Activated CD8-positive, alpha-beta memory T cell treated with anti-CD3 and anti-CD28 coated beads for 36 hours (primary cell): ENCODE data around the gene SMIM8. TPM values are rescaled to one million over a fixed set of nuclear protein-coding genes. Genes with fewer than 3 reads are reported as not detected.
"Not testable (repeated sequence)": the region's sequence is repeated elsewhere in the genome, so short reads cannot be mapped to it uniquely, and the experiment has no call there.

Experiments
- CTCF ChIA-PET: fragments of 350-600 bp; sonication (Branson Sonifier 250); formaldehyde crosslinking; loops from one replicate; lab custom pipeline; 2021; ENCODE audit warnings: antibody characterized with exemption; lab: Charles Lee
- POLR2A ChIA-PET: fragments of 350-600 bp; sonication (Branson Sonifier 250); formaldehyde crosslinking; loops from one replicate; lab custom pipeline; 2021; ENCODE audit warnings: antibody characterized with exemption; lab: Charles Lee
- total RNA-seq, 2 experiments: library from RNA; stranded (reverse); gene quantifications; one replicate each; pipeline ENCODE4 v1.2.3, GENCODE V29; 2021

SMIM8 gene
- total RNA-seq, result 10 to 100 TPM in 1 of 2 experiments, 1 to 10 TPM in 1; 9.9 to 10.2 TPM

- CTCF ChIA-PET, result interaction anchor here (0.7 to 1.4 kb wide), 3 partner anchors 10 to 182 kb away, joined by 3 read pairs; no protein-coding TSS in a partner anchor
- POLR2A ChIA-PET, result no interaction called here
Measured at GRCh38 chr6:87322304-87323212, at the start of gene SMIM8. SMIM8 (plus strand) TSS chr6:87322588; CDS start chr6:87337032, 14,444 bp downstream.

DNA sequence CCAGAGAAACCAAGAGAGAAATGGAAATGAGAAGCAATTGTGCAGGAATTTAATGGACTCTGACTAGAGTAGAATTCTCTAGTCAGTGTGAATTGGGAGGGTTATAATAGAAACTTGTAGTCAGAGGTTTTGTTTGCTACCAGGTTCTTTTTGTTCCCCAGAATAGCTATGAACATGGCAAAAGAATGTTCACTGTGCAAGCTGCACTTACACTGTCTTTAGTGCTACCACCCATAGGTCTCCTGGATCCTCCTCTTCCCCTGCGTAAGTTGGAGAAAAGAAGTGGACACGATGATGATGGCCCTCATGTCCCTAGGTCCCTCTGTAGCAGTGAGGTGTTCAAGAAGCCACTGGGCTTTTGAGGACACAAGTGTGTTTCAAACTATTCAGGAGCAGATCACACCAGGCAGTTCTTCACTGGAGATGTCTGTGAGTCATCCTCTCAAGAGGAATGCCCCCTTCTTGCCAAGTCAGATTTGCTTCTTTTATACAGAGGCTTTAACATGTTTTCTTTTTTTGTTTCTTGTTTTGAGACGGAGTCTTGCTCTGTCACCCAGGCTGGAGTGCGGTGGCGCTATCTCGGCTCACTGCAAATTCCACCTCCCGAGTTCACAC, 47.6 kb upstream of the SMIM8 start:
- CTCF ChIA-PET, result no interaction called here

DNA sequence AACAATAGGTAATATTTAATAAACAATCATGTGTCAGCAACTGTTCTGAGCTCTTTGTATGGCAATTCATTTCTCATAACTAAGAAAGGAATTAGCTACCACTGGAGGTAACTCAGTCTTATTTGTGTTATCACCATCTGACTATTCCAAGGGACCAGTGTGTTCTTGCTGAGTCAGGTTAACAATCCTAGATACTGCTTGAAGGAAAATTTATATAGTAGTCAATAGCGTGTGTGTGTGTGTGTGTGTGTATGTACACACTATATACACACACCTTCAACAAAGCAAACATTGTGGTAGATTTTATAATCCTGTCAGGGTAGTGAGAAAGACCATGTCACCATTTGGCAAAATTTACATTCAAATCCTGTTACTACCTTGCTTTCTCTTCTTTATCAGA, 45.8 kb upstream of the SMIM8 start:
- POLR2A ChIA-PET, result no interaction called here
- CTCF ChIA-PET, result no interaction called here

More for the DNA sequence above, 47.6 kb upstream of the SMIM8 start:
- POLR2A ChIA-PET, result no interaction called here

DNA sequence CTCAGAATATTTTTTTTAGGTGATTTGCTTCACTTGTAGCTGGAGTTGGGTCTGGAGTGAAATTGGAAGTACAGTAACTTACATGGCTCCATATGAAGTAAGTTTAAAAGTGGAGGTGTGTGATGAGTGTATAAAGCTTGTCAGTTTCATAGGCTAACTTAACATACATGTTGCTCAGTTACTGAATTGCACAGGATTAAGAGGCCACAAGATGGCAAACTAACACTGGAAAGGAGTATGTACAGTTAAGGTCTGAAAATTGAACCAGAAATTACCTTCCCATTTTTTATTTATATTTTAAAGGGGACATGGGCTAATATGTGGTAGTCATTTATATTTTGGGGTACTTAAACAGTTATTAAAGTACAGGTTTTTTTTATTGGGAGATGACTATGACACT, 45.3 kb upstream of the SMIM8 start:
- ChIA-PET CTCF (no interaction called here), POLR2A (no interaction called here)

DNA sequence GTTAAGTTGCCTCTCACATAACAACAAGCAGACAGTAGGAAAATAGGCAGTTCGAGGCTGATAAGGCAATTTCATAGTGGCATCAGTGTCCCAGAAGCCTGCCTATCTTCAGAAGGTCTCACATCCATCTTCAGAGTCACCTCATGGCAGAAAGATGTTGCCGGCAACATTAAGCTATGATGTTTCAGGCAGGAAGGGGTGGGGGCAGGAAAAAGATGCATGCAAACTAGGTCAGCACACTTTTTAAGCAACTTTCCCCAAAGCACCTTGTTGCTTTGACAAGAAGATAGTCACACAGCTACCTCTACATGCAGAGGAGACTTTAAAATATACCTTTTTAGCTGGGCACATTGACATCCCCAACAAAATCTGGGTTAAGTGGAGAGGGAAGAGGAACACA, 43.2 kb upstream of the SMIM8 start:
- ChIA-PET POLR2A (interaction anchor here (0.5 kb wide), 1 partner anchor 411 kb away, joined by 3 read pairs; no protein-coding TSS in a partner anchor), CTCF (no interaction called here)

DNA sequence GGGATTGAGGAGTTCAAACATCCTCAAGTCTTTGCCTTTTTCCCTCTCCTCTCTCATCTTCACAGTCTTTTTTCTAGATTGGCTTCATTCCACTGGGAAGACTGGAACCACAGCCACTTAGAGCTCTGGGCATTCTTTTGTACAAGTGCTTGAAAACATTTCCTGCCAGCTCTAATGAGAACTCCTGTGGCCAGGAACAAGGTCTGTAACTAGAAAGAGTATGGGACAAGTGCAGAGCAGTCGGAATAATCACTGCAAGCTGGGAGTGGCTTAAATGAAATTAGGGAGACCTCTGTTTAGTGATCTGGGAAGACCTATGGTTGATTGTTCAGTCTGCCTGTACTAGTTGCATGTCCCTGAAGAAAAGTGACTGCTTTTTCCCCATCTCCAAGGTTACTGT, 41.0 kb upstream of the SMIM8 start:
- CTCF ChIA-PET, result no interaction called here
- POLR2A ChIA-PET, result no interaction called here

DNA sequence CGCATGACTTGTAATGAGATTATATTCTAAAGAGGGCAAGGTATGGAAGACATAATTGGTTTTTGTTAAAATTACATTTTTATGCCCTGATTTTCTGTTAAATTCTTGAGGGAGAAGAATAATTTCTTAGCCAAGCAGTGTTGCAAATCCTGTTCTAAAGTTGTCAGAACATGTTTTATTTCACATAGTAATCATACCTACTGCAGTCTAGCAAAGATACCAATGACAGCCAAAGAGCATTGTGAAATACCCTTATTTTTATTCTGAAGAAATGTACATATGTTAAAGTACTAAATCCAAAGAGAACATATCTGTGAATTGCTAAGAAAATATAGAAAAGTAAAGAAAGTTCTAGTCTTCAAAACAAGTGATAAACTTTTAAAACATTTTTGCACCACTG, 39.6 kb upstream of the SMIM8 start:
- CTCF ChIA-PET, result no interaction called here
- POLR2A ChIA-PET, result no interaction called here

- ChIA-PET POLR2A (no interaction called here), CTCF (no interaction called here)
Measured at GRCh38 chr6:87283461-87283860, 38.9 kb upstream of the SMIM8 start.

- ChIA-PET POLR2A (no interaction called here), CTCF (no interaction called here)
Measured at GRCh38 chr6:87287251-87287650, 35.1 kb upstream of the SMIM8 start.

GRCh38 chr6:87289571-87289970, 32.8 kb upstream of the SMIM8 start:
- CTCF ChIA-PET, result interaction anchor here (0.6 kb wide), 1 partner anchor 136 kb away, joined by 3 read pairs; no protein-coding TSS in a partner anchor
- POLR2A ChIA-PET, result no interaction called here

- POLR2A ChIA-PET, result no interaction called here
- CTCF ChIA-PET, result no interaction called here
Measured at GRCh38 chr6:87291883-87292282, 30.5 kb upstream of the SMIM8 start.

DNA sequence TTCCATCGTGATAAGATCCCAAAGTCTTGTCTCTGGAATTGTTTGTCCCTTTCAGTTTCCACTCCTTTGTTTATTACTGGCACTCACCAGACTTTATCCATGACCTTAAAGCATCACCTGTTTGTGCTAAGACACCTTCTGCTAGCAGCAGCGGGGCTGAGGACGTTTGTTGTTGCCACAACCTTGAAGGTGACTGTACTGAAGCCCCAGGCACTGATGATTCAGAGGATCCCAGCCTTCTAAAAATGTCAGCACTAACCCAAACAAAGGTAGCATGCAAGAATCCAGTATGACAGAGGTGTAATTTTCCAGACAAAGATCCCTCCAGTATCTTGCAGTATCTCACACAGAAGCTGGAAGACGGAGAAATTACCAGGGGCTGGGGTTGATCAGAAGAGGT, 28.9 kb upstream of the SMIM8 start:
- ChIA-PET CTCF (no interaction called here), POLR2A (no interaction called here)

- ChIA-PET POLR2A (no interaction called here), CTCF (no interaction called here)
Measured at GRCh38 chr6:87297119-87297518, 25.3 kb upstream of the SMIM8 start.

GRCh38 chr6:87301277-87301676, 21.1 kb upstream of the SMIM8 start:
- CTCF ChIA-PET, result not testable (repeated sequence)
- POLR2A ChIA-PET, result interaction anchor here (0.6 kb wide), 1 partner anchor 18 kb away, joined by 4 read pairs; no protein-coding TSS in a partner anchor

- ChIA-PET POLR2A (no interaction called here), CTCF (no interaction called here)
Measured at GRCh38 chr6:87308970-87309369, 13.4 kb upstream of the SMIM8 start.

GRCh38 chr6:87312860-87313259, 9.5 kb upstream of the SMIM8 start:
- CTCF ChIA-PET, result interaction anchor here (1.4 kb wide), 1 partner anchor 9 kb away, joined by 3 read pairs; no protein-coding TSS in a partner anchor
- POLR2A ChIA-PET, result no interaction called here

DNA sequence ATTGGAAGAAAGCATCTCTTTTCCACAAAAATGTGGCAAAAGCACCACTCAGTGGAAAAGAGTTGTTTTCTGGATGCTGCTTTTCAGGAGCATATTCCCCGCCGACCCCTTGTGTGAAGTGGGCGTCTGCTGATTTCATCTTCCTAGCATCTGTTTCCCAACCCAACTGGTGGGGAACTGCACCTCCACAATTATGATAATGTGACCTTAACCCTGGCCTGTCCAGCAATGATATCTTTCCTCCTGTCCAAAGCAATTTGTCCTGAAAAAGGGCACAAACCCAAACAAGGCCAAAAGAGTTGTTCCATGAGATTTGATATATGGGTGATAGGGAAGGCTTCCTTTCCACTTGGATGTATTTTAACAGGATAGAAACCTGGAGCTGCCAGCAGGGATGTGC, 7.3 kb upstream of the SMIM8 start:
- POLR2A ChIA-PET, result no interaction called here
- CTCF ChIA-PET, result no interaction called here

- CTCF ChIA-PET, result interaction anchor here (0.6 kb wide), 1 partner anchor 52 kb away, joined by 4 read pairs; no protein-coding TSS in a partner anchor
- POLR2A ChIA-PET, result interaction anchor here (0.7 kb wide), 1 partner anchor 19 kb away, joined by 4 read pairs; no protein-coding TSS in a partner anchor
Measured at GRCh38 chr6:87319271-87319987, 3.0 kb upstream of the SMIM8 start.

- CTCF ChIA-PET, POLR2A ChIA-PET: not testable (repeated sequence)
Measured at GRCh38 chr6:87323880-87324279, 1.5 kb downstream of the SMIM8 start.

- ChIA-PET CTCF (no interaction called here), POLR2A (no interaction called here)
Measured at GRCh38 chr6:87330961-87331360, 8.6 kb downstream of the SMIM8 start.
